Upper lobe of left lung (tissue), 4 donors: ENCODE results near the gene GPR171.

ENCODE experiments used
- CTCF ChIP-seq, 6 experiments: fragments of 450-650 bp in 4 of 6; fragments of 200-600 bp in 2 of 6; sonication (generic) in 2 of 6; IDR thresholded peaks; one replicate each; pipeline ENCODE4 v1.5.1; 2016 to 2019; ENCODE audit warnings: antibody characterized with exemption in 6 of 6
- EP300 ChIP-seq, 4 donors: sonication (generic); formaldehyde crosslinking; IDR thresholded peaks; one replicate each; pipeline ENCODE4 v1.5.1; 2017; ENCODE audit warnings: antibody characterized with exemption in 4 of 4, control low read depth in 2 of 4
- POLR2A ChIP-seq, 4 donors: fragments of 450-650 bp; IDR thresholded peaks; one replicate each; pipeline ENCODE4 v1.5.1; 2016 to 2017; ENCODE audit warnings: antibody characterized with exemption in 4 of 4, mild to moderate bottlenecking in 2 of 4
- POLR2AphosphoS5 ChIP-seq, 2 donors: sonication (generic); formaldehyde crosslinking; IDR thresholded peaks; one replicate each; pipeline ENCODE4 v1.5.1; 2017; ENCODE audit warnings: antibody characterized with exemption in 2 of 2

GRCh38 chr3:151230646-151231045, 27.6 kb upstream of the GPR171 start:
- TF ChIP-seq POLR2AphosphoS5 (IDR thresholded peaks at IDR 0.05) (no peak), POLR2A (IDR thresholded peaks at IDR 0.05) (no peak), CTCF (IDR thresholded peaks at IDR 0.05) (no peak), EP300 (IDR thresholded peaks at IDR 0.05) (no peak)
